ENCODE data around the gene HSPBAP1. TPM values are rescaled to one million over a fixed set of nuclear protein-coding genes. Genes with fewer than 3 reads are reported as not detected.
"Not testable (repeated sequence)": the region's sequence is repeated elsewhere in the genome, so short reads cannot be mapped to it uniquely, and the experiment has no call there.

HSPBAP1 gene
- total RNA-seq, 1 donor from 2014 or later = 9.9 TPM

GRCh38 chr3:122719273-122719921, 74.2 kb downstream of the HSPBAP1 start:
- TF ChIP-seq CTCF (IDR thresholded peaks at IDR 0.05) = no peak
- H3K27ac Mint-ChIP-seq (ENCODE audit: unreplicated experiment) = no peak overlapping the region
- no peaks in the 10 kb centered on the region for H3K9me3 Mint-ChIP-seq (ENCODE audit: unreplicated experiment)
- DNase-seq (ENCODE audit: extremely low spot score, unreplicated experiment) = no peak
- H3K27me3 Mint-ChIP-seq (ENCODE audit: unreplicated experiment) = no peaks in the 10 kb centered on the region
- H3K36me3 Mint-ChIP-seq (ENCODE audit: unreplicated experiment) = peaks cover 78% of the 10 kb centered on the region
- no peak overlapping the region for H3K4me3 Mint-ChIP-seq (ENCODE audit: unreplicated experiment)
- H3K4me1 Mint-ChIP-seq (ENCODE audit: unreplicated experiment) = no peaks in the 10 kb centered on the region

GRCh38 chr3:122716667-122717066, 77.0 kb downstream of the HSPBAP1 start:
- peaks cover 85% of the 10 kb centered on the region for H3K36me3 Mint-ChIP-seq (ENCODE audit: unreplicated experiment)
- peaks cover 1% of the 10 kb centered on the region for H3K4me1 Mint-ChIP-seq (ENCODE audit: unreplicated experiment)

GRCh38 chr3:122714273-122714672, 79.4 kb downstream of the HSPBAP1 start:
- H3K4me1 Mint-ChIP-seq (ENCODE audit: unreplicated experiment) = peaks cover 5% of the 10 kb centered on the region
- H3K4me3 Mint-ChIP-seq (ENCODE audit: unreplicated experiment) = no peak overlapping the region
- no peak overlapping the region for H3K27ac Mint-ChIP-seq (ENCODE audit: unreplicated experiment)
- peaks cover 87% of the 10 kb centered on the region for H3K36me3 Mint-ChIP-seq (ENCODE audit: unreplicated experiment)
- H3K27me3 Mint-ChIP-seq (ENCODE audit: unreplicated experiment) = no peaks in the 10 kb centered on the region
- no peak for DNase-seq (ENCODE audit: extremely low spot score, unreplicated experiment)
- H3K9me3 Mint-ChIP-seq (ENCODE audit: unreplicated experiment) = no peaks in the 10 kb centered on the region
- TF ChIP-seq CTCF (IDR thresholded peaks at IDR 0.05) = no peak

More at GRCh38 chr3:122716667-122717066, 77.0 kb downstream of the HSPBAP1 start:
- DNase-seq (ENCODE audit: extremely low spot score, unreplicated experiment) = no peak
- H3K27me3 Mint-ChIP-seq (ENCODE audit: unreplicated experiment) = no peaks in the 10 kb centered on the region
- no peak overlapping the region for H3K27ac Mint-ChIP-seq (ENCODE audit: unreplicated experiment)
- no peak for TF ChIP-seq CTCF (IDR thresholded peaks at IDR 0.05)
- H3K9me3 Mint-ChIP-seq (ENCODE audit: unreplicated experiment) = no peaks in the 10 kb centered on the region
- no peak overlapping the region for H3K4me3 Mint-ChIP-seq (ENCODE audit: unreplicated experiment)

GRCh38 chr3:122710616-122711251, 82.9 kb downstream of the HSPBAP1 start:
- not testable (repeated sequence) for H3K27ac Mint-ChIP-seq (ENCODE audit: unreplicated experiment); H3K27me3 Mint-ChIP-seq (ENCODE audit: unreplicated experiment); H3K4me1 Mint-ChIP-seq (ENCODE audit: unreplicated experiment); DNase-seq (ENCODE audit: extremely low spot score, unreplicated experiment); H3K9me3 Mint-ChIP-seq (ENCODE audit: unreplicated experiment); H3K4me3 Mint-ChIP-seq (ENCODE audit: unreplicated experiment)
- peaks cover 82% of the 10 kb centered on the region for H3K36me3 Mint-ChIP-seq (ENCODE audit: unreplicated experiment)

GRCh38 chr3:122705379-122705778, 88.3 kb downstream of the HSPBAP1 start:
- Mint-ChIP-seq H3K4me3 (ENCODE audit: unreplicated experiment) (no peak overlapping the region), H3K27me3 (ENCODE audit: unreplicated experiment) (no peaks in the 10 kb centered on the region), H3K27ac (ENCODE audit: unreplicated experiment) (no peak overlapping the region), H3K36me3 (ENCODE audit: unreplicated experiment) (peaks cover 72% of the 10 kb centered on the region), H3K9me3 (ENCODE audit: unreplicated experiment) (no peaks in the 10 kb centered on the region), H3K4me1 (ENCODE audit: unreplicated experiment) (peaks cover 8% of the 10 kb centered on the region)
- DNase-seq (ENCODE audit: extremely low spot score, unreplicated experiment) = no peak
- TF ChIP-seq CTCF (IDR thresholded peaks at IDR 0.05) = no peak

Measured in osteocyte (in vitro differentiated cells).